Measurements from ENCODE around the gene RPTOR.
"Not testable (repeated sequence)": the region's sequence is repeated elsewhere in the genome, so short reads cannot be mapped to it uniquely, and the experiment has no call there.

Gene RPTOR

GRCh38 chr17:80871341-80871740, 326.7 kb downstream of the RPTOR start:
- no peak for DNase-seq

GRCh38 chr17:80872001-80872500, 327.4 kb downstream of the RPTOR start:
- no peak for DNase-seq

- DNase-seq, result no peak
These were observed 328.1 kb downstream of the RPTOR start for GRCh38 chr17:80872501-80873306.

DNA sequence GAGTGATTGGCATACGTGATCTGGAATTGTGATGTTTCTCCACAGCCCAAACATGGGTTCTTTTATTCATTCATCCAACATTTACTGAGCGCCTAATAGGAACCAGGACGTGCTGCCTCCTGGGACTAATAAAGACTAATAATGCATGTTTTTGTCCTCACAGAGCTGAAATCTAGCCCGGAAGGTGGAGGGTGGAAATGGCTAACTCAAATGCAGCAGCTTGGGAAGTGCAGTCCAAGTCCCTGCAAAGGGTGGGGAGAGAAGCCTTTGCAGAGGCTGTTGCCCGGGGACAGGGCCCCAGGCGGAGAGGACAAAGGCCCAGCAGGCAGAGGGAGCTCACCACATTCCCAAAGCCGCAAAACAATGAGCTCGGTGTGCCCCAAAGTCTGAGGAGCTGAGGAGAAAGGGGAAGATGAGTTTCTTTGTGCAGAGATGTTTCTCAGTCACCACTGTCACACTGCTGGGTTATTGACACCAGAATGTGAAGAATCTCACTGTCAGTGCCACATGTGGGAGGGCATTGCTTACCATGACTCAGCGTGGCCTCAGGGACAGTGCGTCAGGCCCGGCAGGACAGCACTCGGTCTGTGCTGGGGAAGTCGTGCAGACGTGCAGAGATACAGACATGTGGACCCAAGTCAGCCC, 328.8 kb downstream of the RPTOR start:
- DNase-seq, result no peak

DNA sequence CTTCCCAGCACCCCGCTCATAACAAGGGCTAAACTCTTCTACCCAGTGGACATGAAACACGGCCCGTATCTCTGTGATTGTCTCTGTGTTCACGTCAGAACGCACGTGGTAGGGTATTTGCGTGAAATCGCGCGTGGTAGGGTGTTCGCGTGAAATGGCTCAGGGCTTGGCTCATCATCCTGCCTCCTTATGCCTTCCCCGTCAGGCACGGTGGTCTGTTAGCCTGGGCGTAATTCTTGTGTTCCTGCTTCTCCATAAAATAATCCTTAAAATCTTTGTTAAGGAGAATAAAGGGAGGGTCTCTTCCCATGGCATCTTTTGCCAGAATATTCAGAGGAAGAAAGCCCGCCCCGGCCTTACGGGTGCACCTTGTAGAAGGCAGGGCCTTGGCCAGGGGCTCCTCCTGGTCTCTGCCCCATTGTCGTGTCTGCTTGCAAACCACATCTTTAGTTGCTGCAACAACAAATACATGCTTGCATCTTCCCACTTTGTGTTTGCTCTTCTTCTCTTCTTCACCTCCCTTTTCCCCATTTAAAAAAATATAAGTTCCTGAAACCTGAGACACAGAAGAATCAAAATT, 330.3 kb downstream of the RPTOR start:
- no peak for DNase-seq

DNA sequence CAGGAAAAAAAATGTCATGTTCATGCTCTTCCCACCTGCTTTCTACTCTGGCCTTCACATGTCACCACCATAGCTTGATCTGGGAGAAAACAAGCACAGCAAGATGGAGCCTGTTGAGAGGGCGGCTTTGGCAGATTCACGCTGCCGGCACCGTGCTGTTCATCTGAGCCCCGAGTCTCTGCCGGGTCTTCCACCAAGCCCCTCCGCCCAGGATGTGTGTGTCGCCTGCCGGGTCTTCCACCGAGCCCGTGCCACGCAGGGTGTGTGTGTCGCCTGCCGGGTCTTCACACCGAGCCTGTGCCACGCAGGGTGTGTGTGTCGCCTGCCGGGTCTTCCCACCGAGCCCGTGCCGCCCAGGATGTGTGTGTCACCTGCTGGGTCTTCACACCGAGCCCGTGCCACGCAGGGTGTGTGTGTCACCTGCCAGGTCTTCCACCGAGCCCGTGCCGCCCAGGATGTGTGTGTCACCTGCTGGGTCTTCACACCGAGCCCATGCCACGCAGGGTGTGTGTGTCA, 330.9 kb downstream of the RPTOR start:
- not testable (repeated sequence) for DNase-seq

DNA sequence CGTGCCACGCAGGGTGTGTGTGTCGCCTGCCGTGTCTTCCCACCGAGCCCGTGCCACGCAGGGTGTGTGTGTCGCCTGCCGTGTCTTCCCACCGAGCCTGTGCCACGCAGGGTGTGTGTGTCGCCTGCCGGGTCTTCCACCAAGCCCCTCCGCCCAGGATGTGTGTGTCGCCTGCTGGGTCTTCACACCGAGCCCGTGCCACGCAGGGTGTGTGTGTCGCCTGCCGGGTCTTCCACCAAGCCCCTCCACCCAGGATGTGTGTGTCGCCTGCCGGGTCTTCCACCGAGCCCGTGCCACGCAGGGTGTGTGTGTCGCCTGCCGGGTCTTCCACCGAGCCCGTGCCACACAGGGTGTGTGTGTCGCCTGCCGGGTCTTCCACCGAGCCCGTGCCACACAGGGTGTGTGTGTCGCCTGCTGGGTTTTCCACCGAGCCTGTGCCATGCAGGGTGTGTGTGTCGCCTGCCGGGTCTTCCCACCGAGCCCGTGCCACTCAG, 331.9 kb downstream of the RPTOR start:
- DNase-seq, result not testable (repeated sequence)

- no peak for DNase-seq
These were observed 332.5 kb downstream of the RPTOR start for GRCh38 chr17:80876950-80877728.

DNA sequence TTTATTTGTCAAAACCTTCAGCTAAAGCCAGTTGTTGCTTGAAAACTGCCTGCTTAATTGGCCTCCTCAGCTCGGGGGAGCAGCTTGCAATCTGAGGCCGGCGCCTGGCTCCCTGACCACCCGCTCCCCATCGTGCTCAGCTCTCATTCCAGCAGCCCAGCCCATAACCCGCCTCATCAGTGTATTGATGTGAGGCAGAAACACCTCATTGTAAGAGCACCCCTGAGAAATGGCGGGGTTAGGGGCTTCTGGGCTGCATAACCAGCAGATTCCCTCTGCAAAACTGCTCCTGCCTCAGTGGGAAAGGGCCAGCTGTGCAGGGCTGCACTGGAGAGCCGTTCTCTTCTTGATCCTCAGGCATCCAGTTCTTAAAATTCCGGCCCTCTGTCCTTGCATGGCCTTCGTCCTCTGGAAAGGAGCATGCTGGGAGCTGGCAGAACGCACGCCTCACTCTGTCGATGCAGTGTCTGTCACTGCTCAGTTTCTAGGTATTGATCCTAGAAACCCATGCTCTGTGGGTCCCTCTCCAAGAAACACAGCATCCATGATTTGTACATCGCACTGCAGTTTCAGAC, 333.2 kb downstream of the RPTOR start:
- no peak for DNase-seq

DNA sequence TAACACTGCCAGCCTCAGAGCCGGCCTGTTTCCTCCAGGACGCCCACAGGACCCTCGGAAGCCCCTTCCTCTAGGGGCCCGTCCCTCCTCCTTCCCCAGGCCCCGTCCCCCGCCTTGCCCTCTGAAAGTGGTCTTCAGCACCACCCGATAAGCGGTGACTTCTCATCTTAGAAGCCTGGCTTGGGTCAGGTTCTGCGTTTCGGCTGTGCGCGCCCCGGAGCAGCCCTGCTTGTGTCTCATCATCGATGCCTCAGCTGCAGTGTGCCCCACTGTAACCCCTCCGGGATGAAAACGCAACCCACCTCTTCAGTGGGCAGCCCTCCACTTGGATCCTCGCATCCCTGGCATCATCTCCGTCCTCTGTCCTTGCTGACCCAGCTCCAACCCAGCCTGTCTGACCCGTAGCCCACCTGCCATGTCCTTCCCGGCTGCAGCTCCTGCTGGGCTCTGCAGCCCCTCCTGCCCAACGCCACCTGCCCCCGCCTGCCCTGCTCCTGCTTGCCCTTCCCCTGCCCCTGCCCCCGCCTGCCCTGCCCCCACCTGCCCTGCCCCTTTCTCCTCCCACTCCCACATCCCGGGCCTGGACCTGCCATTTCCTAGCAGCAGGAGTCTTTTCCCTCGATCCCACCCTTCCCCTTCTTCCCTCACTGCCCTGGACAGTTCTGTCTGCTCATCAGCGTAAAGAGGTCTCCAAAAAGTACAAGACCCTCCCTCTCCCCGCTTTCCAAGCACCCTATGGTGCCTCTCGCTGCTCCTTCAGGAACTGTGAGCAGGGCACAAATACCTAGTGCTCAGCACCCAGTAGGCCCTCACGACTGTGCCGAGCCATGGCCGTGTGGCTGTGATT, 334.5 kb downstream of the RPTOR start:
- DNase-seq, result no peak

DNA sequence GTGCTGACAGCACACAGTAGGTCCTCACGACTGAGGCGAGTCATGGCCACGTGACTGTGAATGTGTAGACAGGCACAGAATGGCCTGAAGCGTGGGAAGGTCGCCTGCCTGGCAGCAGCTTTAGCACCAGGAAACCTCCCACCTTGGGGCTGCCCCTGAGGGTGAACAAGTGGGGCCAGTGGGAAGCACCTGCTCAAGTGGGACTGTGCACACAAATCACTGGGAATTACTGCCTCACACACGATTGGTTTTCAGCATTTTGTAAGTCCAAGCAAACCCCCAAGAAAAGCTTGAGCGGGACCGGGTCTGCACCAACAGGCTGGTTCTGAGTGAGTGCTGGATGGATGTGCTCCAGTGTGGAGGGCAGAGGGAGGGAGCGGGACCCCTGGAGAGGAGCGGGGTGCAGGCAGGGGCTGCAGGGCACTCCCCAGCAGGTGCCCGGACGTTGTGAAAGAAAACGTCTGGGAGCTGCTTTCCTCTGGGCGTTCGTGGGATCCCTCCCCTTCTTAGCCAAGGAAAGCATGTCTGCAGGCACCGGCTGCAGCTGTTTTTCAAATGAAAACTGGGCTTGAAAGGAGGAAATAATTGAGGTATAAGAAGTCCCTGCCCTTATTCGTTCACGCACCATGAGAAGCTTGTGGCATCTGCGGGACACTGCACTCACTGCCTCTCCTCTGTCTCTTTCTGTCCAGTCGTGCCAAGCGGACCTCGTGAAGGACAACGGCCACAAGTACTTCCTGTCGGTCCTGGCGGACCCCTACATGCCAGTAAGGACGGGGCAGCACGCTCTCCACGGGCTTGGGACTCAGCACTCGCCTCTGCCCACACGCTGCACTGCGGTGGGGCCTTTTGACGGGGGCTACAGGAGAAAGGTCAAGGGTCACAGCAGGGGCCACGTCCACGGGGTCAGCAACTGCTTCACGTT, 335.3 kb downstream of the RPTOR start:
- DNase-seq, result no peak

- no peak for DNase-seq
These were observed 336.0 kb downstream of the RPTOR start for GRCh38 chr17:80880648-80880985.

DNA sequence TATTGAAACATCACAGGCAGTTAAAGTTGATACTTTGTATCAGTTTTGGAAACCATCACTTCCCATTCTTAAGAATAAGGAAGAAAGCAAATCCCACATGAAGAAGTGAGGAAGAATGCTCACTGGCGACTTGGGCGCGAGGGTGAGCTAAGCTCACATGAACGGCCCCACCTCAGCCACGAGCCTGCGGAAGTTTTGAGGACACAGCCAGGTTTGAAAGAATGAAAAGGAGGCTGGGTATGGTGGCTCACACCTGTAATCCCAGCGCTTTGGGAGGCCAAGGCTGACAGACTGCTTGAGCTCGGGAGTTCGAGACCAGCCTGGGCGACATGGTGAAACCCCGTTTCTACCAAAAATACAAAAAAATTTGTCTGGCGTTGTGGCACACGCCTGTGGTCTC, 336.7 kb downstream of the RPTOR start:
- no peak for DNase-seq

- DNase-seq, result no peak
These were observed 337.7 kb downstream of the RPTOR start for GRCh38 chr17:80882323-80882722.

- DNase-seq, result no peak
These were observed 338.5 kb downstream of the RPTOR start for GRCh38 chr17:80882926-80883685.

DNA sequence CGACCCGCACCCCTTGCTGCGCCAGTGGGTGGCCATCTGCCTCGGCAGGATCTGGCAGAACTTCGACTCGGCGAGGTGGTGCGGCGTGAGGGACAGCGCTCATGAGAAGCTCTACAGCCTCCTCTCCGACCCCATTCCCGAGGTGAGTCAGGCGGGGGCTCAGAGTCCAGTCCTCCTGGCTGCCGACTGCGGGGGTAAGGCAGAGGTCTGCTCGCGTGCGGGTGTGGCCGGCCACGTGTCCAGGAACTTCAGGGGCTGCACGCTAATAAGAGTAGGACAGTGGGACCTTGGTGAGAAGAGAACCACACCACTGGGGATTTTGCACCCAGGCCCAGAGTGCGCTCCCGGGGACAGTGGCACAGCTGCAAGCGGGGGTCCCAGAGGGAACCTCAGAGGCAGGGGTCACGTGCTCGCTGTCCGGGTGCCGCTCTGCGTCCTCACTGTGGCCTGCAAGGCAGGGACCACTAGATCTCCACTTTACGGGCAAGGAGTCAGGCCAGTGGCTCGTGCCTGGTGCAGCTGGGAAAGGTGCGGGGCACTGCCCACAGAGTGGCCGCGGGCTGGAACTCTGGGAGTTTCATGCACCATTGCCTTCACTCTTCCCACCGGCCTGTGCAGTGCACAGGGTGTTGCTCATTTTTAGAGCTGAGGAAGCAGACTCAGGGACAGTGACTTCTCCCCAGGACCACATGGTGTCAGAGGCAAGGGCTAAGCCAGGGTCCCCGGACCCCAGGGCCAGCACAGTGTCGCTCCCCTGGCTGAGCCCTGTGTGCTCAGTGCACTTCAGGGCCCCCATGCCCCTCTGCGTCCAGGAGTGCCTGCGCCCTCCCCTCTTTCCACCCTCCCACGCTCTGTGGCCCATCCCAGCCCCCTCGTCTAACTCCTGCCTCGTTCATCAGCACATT, 339.4 kb downstream of the RPTOR start:
- no peak for DNase-seq

- DNase-seq, result no peak
These were observed 340.2 kb downstream of the RPTOR start for GRCh38 chr17:80884811-80885210.

DNA sequence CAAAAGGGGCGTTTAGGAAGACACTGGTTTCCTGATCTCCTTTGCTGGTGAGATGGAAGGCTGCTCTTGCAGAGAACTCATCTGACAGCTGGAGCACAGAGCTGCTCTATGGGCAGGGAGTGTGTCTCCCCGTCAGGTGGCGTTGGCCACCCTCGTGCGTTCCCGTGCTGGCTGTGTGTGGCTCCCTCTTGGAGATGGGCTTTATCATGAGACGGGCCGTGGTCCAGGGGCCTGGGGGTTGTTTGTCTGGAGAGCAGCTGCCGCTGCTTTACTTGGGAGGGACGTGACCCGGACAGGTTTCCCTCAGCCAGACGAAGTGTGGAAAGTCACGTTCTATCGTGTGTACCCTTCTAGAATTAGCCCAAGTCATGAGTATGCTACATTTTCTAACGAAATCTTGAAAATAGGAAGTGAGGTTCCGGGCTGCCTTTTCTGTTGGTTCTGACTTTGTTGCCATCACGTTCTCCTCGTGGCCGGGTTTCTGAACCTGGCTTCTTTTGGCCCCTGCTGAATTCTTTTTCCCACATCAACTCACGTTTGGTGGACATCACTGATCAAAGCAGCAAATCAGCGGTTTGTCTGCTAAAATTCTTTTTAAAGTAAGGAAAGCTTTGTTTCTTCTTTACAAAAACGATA, 341.4 kb downstream of the RPTOR start:
- no peak for DNase-seq

All from NCI-H2227 treated with DMSO at 0.1 percent for 48 hours (cell line).